AML-193 (cell line): ENCODE results near the gene HSFX3.
"Not testable (repeated sequence)": the region's sequence is repeated elsewhere in the genome, so short reads cannot be mapped to it uniquely, and the experiment has no call there.

ENCODE experiments used
- DNase-seq, 2 experiments: peaks; one replicate each; lab custom pipeline; 2025; lab: John Stamatoyannopoulos, UW

Gene HSFX3

GRCh38 chrX:149545545-149546543, 3.9 kb downstream of the HSFX3 start:
- DNase-seq: not testable (repeated sequence)

- DNase-seq: no peak
These were observed 8.1 kb downstream of the HSFX3 start for GRCh38 chrX:149541521-149542047.

DNA sequence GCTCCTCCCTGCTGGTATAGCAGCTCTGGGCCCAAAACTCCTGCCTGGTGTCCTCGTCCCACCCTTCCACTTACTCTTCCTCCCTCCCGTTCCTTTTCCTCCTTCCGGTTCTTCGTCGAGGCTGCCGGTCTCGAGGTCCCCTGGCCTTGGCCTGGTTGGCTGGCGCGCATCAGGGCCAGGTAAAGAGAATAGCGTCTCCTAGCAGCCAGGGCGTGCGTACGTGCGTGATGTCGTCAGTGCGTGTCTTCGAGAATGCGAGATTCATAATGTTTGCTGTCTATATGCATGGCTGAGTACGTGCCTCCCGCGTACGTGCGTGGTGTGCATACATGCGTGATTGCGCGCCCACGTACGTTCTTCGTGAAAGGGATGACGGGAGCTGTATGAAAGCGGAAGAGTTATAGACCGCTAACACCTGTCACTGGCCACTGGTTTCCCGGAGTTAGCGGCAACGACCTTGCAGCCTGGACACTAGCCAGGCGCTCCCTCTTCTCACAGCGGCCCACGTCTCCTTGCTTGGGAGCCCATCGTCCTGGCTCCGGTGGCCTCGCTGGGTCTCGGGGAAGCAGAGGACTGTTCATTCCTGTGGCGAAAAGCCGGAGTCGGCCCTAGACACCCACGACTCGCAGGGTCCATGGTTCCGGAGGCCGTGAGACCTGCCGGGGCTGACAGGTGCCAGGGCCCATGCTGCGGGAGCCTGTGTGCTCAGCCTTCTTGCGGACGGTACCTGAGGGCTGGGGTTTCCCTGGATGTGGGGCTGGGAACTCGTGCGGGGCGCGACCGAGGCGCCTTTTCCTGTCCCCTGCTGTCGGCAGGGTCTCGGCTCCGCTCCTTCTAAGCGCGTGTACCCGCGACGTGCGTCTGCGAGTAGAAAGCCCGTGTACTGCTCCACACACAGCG, 8.9 kb downstream of the HSFX3 start, which contains the start of gene EOLA1:
Gene EOLA1, plus strand, starts transcription at position 392 of the 900 bp plus-strand sequence. CDS start 4,619 bp downstream, outside the sequence.
- peak; percentile 64 to 77 for DNase-seq

DNA sequence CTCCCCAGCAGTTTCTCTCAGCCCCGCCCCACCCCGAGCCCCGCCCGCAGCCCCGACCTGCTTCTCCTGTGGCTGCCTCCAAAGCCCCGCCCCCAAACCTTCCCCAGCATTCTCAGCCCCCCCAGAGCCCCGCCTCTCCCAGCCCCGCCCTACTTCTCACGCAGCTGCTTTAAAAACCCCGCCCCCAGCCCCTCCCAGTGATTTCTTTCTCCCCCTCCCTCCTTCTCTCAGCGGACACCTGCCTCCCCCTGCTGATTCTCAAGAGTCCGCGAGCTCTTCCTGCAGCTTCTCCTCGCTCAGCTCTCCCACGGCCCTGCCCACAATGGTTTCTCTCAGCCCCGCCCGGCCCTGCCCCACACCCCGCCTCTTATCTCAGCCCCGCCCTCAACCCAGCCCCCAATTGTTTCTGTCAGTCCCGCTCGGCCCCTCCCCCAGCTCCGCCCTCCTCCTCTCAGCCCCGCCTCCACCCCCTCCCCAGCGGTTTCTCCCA, 9.5 kb downstream of the HSFX3 start:
- peak; percentile 45 to 77 for DNase-seq

DNA sequence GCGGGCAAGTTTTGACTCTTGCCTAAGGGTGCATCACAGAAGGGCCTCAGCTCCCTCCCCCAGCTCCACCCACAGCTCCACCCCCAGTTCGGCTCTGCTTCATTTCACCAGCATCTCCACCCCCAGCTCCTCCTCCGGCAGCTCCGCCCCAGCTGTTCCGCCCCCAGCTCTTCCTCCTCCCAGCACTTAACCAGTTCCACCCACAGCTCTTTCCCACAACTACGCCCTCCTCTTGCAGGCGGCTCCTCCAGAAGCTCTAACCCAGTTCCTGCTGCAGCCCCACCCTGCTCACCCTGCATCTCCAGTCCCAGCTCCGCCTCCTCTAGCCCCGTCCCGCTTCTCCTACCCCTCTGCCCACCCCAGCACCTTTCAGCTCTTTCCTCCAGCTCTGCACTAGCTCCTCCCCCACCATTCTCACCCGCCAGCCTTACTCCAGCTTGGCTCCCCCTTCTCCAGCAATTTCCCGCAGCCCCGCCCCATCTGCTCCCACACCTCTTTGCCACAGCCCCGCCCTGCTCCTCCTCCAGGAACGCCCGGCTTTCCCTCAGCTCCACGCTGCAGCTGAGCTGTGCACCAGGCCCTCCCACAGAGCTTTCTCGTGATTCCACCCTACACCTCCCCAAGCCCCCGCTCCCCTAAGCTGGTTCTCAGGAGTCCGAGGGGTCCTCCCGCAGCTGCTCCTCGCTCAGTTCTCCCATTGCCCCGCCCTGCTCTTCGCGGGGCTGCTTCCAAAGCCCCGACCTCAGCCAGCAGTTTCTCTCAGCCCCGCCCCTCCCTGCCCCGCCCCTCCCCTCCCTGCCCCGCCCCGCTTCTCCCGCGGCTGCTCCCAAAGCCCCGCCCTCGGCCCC, 10.2 kb downstream of the HSFX3 start:
- peak; percentile 61 to 71 for DNase-seq

- DNase-seq: not testable (repeated sequence)
These were observed 12.2 kb downstream of the HSFX3 start for GRCh38 chrX:149537474-149537873.

DNA sequence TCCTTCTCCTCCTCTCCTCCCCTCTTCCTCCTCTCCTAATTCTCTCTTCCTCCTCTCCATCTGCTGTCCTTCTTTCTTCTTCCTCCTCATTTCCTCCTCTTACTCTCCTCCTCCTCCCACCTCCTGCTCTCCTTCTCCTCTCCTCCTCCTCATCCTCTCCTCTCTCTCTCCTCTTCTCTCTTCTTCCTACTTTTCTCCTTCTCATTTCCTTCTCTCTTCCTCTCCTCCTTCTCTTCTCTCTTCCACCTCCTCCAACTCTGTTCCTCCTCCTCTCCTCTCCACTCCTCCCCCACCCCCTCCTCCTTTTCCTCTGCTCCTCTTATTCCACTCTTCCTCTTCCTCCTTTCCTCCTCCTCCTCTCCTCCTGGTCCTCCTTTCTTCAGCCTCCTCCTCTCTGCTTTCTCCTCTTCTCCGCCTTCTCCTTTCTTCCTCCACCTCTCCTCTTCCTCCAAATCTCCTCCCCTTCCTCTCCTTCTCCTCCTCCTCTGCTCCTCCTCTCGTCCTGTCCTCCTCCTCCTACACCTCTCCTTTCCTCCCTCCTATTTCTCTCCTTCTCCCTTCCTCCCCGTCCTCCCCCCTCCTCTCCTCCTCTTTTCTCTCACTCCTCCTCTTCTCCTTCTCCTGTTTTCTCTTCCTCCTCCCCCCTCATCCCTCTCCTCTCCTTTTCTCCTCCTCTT, 14.7 kb downstream of the HSFX3 start:
- DNase-seq: not testable (repeated sequence)

- DNase-seq: not testable (repeated sequence)
These were observed 15.7 kb downstream of the HSFX3 start for GRCh38 chrX:149533999-149534398.

GRCh38 chrX:149532868-149533267, 16.9 kb downstream of the HSFX3 start:
- DNase-seq: not testable (repeated sequence)

- DNase-seq: peak; percentile 18 to 25
These were observed 18.1 kb downstream of the HSFX3 start for GRCh38 chrX:149531599-149531998.

GRCh38 chrX:149528381-149528780, 21.3 kb downstream of the HSFX3 start:
- DNase-seq: no peak

- DNase-seq: peak; percentile 16 to 19
These were observed 22.0 kb downstream of the HSFX3 start for GRCh38 chrX:149527705-149528104.

- DNase-seq: not testable (repeated sequence)
These were observed 23.2 kb downstream of the HSFX3 start for GRCh38 chrX:149526318-149527033.

GRCh38 chrX:149525903-149526302, 23.8 kb downstream of the HSFX3 start:
- DNase-seq: not testable (repeated sequence)

GRCh38 chrX:149525389-149525788, 24.3 kb downstream of the HSFX3 start:
- peak; percentile 32 to 57 for DNase-seq

DNA sequence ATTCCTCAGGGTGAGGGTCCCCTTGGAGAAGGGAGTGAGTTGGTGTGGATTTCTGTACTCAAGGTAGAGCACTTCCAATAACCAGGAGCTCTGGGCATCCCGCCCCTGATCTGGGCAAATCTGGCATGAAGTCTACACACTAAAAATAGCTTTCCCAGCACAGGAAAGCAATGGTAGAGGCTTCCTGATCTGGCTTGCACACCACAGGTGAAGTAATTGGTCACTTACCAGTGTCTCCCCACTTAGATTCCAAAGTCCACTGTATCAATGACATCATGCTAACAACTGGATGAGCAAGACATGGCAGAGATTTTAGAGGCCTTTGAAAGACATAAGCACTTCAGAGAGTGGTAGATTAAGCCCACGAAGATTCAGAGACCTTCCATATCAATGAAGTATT, 26.8 kb downstream of the HSFX3 start:
- no peak for DNase-seq

GRCh38 chrX:149521438-149521837, 28.3 kb downstream of the HSFX3 start:
- DNase-seq: no peak

DNA sequence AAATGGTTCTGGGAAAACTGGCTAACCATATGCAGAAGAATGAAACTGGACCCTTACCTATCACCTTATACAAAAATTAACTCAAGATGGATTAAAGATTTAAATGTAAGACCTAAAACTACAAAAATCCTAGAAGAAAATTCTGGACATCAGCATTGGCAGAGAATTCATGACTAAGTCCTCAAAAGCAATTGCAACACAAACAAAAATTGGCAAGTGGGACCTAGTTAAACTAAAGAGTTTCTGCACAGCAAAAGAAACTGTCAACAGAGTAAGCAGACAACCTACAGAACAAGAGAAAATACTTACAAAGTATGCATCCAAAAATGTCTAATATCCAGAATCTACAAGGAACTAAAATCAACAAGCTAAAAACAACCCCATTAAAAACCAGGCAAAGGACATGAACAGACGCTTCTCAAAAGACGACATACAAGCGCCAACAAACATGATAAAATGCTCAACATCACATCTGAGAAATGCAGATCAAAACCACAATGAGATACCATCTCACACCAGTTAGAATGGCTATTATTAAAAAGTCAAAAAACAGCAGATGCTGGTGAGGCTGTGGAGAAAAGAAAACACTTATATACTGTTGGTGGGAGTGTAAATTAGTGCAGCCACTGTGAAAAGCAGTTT, 29.0 kb downstream of the HSFX3 start:
- not testable (repeated sequence) for DNase-seq

DNA sequence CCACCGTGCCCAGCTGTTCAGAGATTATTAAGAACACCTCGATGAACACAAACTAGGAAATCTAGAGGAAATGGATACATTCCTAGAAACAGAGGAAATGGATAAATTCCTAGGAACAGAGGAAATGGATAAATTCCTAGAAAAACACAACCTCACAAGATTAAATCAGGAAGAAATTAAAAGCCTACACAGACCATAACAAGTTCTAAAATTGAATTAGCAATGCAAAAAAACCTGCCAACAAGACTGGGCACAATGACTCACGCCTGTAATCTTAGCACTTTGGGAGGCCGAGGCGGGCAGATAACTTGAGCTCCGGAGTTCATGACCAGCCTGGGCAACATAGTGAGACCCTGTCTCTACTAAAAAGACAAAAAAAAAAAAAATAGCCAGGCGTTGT, 31.5 kb downstream of the HSFX3 start:
- no peak for DNase-seq
